OCI-LY1 (cell line): ENCODE measurements around the gene DMGDH.

Experiments
- H2AFZ ChIP-seq: fragments of 200-600 bp; sonication (generic), shearing (Covaris generic); 2 replicates; pipeline ENCODE4 v1.6.0; 2014; ENCODE audit warnings: antibody characterized with exemption, mild to moderate bottlenecking, low read length
- H3F3A ChIP-seq: fragments of 200-600 bp; sonication (generic), shearing (Covaris generic); 2 replicates; pipeline ENCODE4 v1.6.0; 2014; ENCODE audit warnings: mild to moderate bottlenecking, antibody characterized with exemption, low read length, moderate library complexity; ENCODE audit not compliant: insufficient read depth
- H3K27ac ChIP-seq: fragments of 200-600 bp; sonication (generic); 2 replicates; pipeline ENCODE4 v1.5.1; 2014; ENCODE audit warnings: low read length, mixed run types, mild to moderate bottlenecking, low read depth; ENCODE audit not compliant: poor library complexity, severe bottlenecking
- H3K27me3 ChIP-seq: fragments of 200-600 bp; sonication (generic); 2 replicates; pipeline ENCODE4 v1.6.0; 2014; ENCODE audit warnings: antibody characterized with exemption, mild to moderate bottlenecking, low read length, moderate library complexity; ENCODE audit not compliant: insufficient read depth
- H3K36me3 ChIP-seq: fragments of 200-600 bp; sonication (generic); 2 replicates; pipeline ENCODE4 v1.6.1; 2014; ENCODE audit warnings: mild to moderate bottlenecking, antibody characterized with exemption, low read length, moderate library complexity, mixed read lengths; ENCODE audit not compliant: insufficient read depth
- H3K4me1 ChIP-seq: fragments of 200-600 bp; sonication (generic); 2 replicates; pipeline ENCODE4 v1.5.1; 2014; ENCODE audit warnings: mild to moderate bottlenecking, low read length, moderate library complexity; ENCODE audit not compliant: insufficient read depth, severe bottlenecking
- H3K4me2 ChIP-seq: fragments of 200-600 bp; sonication (generic), shearing (Covaris generic); 2 replicates; pipeline ENCODE4 v1.6.1; 2014; ENCODE audit warnings: low read length
- H3K4me3 ChIP-seq: fragments of 200-600 bp; sonication (generic); 2 replicates; pipeline ENCODE4 v1.5.1; 2014; ENCODE audit warnings: low read length, low read depth, mild to moderate bottlenecking, mixed read lengths; ENCODE audit not compliant: poor library complexity, severe bottlenecking
- H3K79me2 ChIP-seq: fragments of 200-600 bp; shearing (Covaris generic); 2 replicates; pipeline ENCODE4 v1.6.1; 2016; ENCODE audit warnings: mixed run types, low read length, mixed read lengths; ENCODE audit not compliant: insufficient read depth
- H3K9ac ChIP-seq: fragments of 200-600 bp; sonication (generic), shearing (Covaris generic); 2 replicates; pipeline ENCODE4 v1.6.1; 2014; ENCODE audit warnings: mild to moderate bottlenecking, low read length, mixed read lengths
- H3K9me2 ChIP-seq: fragments of 200-600 bp; sonication (generic), shearing (Covaris generic); 2 replicates; pipeline ENCODE4 v1.6.1; 2014; ENCODE audit warnings: low read depth, mild to moderate bottlenecking, low read length, mixed read lengths
- H3K9me3 ChIP-seq: fragments of 200-600 bp; shearing (Covaris generic); 2 replicates; pipeline ENCODE4 v1.6.1; 2014; ENCODE audit warnings: low read length, mixed read lengths
- H4K20me1 ChIP-seq: fragments of 200-600 bp; sonication (generic), shearing (Covaris generic); 2 replicates; pipeline ENCODE4 v1.6.0; 2016; ENCODE audit warnings: mild to moderate bottlenecking, low read length; ENCODE audit not compliant: insufficient read depth
- EZH2 ChIP-seq: fragments of 200-600 bp; sonication (generic), shearing (Covaris generic); IDR thresholded peaks from 2 replicates; pipeline ENCODE4 v1.8.0; 2017; ENCODE audit warnings: borderline replicate concordance, mixed run types, mild to moderate bottlenecking, antibody characterized with exemption, low read length, moderate library complexity, mixed read lengths
- TF ChIP-seq, protein P1 (sequence below): fragments of 200-600 bp; sonication (generic), shearing (Covaris generic); IDR thresholded peaks from 2 replicates; pipeline ENCODE4 v1.5.1; 2017; ENCODE audit warnings: mild to moderate bottlenecking, antibody characterized with exemption, low read length, moderate library complexity, mixed read lengths

DMGDH gene

DNA sequence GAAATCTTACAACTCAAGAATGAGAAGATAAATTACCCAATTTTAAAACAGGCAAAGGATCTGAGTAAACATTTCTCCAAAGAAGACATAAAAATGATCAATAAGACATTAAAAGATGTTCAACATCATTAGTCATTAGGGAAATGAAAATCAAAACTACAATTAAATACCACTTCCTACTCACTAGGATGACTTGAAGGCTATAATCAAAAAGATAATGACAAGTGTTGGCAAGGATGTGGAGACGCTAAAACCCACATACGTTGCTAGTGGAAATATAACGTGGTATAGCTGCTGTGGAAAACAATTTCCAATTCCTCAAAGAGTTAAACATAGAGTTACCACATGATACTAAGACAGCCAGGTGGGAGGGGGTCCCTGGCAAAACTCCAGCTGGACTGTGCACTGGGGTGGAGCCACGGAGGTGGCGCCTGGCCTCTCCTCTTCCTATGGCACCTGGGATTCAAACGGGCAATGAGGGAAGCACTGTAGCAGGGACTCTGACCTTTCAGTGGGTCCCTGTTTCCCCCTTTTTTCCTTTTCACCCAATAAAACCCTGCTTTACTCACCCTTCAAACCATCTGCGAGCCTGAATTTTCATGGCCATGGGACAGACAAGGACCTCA lies 90.2 kb downstream of the DMGDH start:
- H3K9ac ChIP-seq: no peak overlapping the region
- H3K36me3 ChIP-seq: no peaks in the 10 kb centered on the region
- no peaks in the 10 kb centered on the region for H3K27me3 ChIP-seq
- no peaks in the 10 kb centered on the region for H3K9me2 ChIP-seq
- no peak overlapping the region for H2AFZ ChIP-seq
- H3K9me3 ChIP-seq: no peaks in the 10 kb centered on the region
- no peak overlapping the region for H3K27ac ChIP-seq
- no peaks in the 10 kb centered on the region for H4K20me1 ChIP-seq
- no peaks in the 10 kb centered on the region for H3F3A ChIP-seq
- H3K79me2 ChIP-seq: no peaks in the 10 kb centered on the region
- H3K4me3 ChIP-seq: no peak overlapping the region
- H3K4me1 ChIP-seq: peaks cover 30% of the 10 kb centered on the region
- TF ChIP-seq EZH2: no peak
- TF ChIP-seq, protein P1, sequence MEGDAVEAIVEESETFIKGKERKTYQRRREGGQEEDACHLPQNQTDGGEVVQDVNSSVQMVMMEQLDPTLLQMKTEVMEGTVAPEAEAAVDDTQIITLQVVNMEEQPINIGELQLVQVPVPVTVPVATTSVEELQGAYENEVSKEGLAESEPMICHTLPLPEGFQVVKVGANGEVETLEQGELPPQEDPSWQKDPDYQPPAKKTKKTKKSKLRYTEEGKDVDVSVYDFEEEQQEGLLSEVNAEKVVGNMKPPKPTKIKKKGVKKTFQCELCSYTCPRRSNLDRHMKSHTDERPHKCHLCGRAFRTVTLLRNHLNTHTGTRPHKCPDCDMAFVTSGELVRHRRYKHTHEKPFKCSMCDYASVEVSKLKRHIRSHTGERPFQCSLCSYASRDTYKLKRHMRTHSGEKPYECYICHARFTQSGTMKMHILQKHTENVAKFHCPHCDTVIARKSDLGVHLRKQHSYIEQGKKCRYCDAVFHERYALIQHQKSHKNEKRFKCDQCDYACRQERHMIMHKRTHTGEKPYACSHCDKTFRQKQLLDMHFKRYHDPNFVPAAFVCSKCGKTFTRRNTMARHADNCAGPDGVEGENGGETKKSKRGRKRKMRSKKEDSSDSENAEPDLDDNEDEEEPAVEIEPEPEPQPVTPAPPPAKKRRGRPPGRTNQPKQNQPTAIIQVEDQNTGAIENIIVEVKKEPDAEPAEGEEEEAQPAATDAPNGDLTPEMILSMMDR: no peak
- H3K4me2 ChIP-seq: no peak overlapping the region

GRCh38 chr5:78975035-78975434 lies 94.4 kb downstream of the DMGDH start:
- Histone ChIP-seq H3K79me2 (no peaks in the 10 kb centered on the region), H3K9me3 (no peaks in the 10 kb centered on the region), H3K36me3 (no peaks in the 10 kb centered on the region), H3K4me2 (no peak overlapping the region), H3K27ac (no peak overlapping the region), H3K4me1 (peaks cover 5% of the 10 kb centered on the region), H2AFZ (no peak overlapping the region), H4K20me1 (no peaks in the 10 kb centered on the region), H3K27me3 (no peaks in the 10 kb centered on the region), H3K9me2 (no peaks in the 10 kb centered on the region), H3F3A (no peaks in the 10 kb centered on the region), H3K4me3 (no peak overlapping the region), H3K9ac (no peak overlapping the region)
- TF ChIP-seq, protein P1: no peak
- TF ChIP-seq EZH2: no peak

DNA sequence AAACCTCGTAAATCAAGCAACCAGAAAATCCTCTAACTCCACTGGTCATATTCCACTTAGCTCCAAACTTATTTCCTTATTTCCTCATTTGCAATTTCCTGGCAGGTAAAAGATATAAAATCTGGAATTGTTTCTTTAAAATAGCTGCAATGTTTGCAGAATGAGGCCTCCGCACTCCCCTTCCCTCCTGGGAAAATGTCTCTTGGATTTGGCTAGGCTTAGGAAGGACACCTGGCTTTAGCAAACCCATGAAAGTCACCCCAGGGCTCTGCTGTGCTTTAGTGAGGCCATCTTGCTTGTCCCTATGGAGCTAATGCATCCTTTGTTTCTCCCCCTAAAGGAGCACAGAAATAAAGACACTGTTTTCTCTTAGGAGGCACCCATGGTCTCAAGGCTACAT lies 94.9 kb downstream of the DMGDH start:
- TF ChIP-seq, protein P1: no peak
- TF ChIP-seq EZH2: no peak
- no peak overlapping the region for H3K9ac ChIP-seq
- no peaks in the 10 kb centered on the region for H3K79me2 ChIP-seq
- no peaks in the 10 kb centered on the region for H3F3A ChIP-seq
- no peak overlapping the region for H3K4me3 ChIP-seq
- no peak overlapping the region for H2AFZ ChIP-seq
- no peaks in the 10 kb centered on the region for H3K9me3 ChIP-seq
- H3K36me3 ChIP-seq: no peaks in the 10 kb centered on the region
- no peak overlapping the region for H3K27ac ChIP-seq
- H3K4me1 ChIP-seq: peaks cover 5% of the 10 kb centered on the region
- H3K9me2 ChIP-seq: no peaks in the 10 kb centered on the region
- H3K4me2 ChIP-seq: no peak overlapping the region
- H3K27me3 ChIP-seq: no peaks in the 10 kb centered on the region
- no peaks in the 10 kb centered on the region for H4K20me1 ChIP-seq
